Peyer's patch (tissue), 4 donors: Measurements from ENCODE around the gene PARG.

Experiments
- CTCF ChIP-seq, 6 experiments: fragments of 450-650 bp in 4 of 6; fragments of 200-600 bp in 2 of 6; sonication (generic) in 1 of 6; IDR thresholded peaks; one replicate each; pipeline ENCODE4 v1.5.1; 2017 to 2019; ENCODE audit warnings: antibody characterized with exemption in 6 of 6, mild to moderate bottlenecking in 3 of 6, moderate library complexity in 1 of 6
- POLR2A ChIP-seq, 2 donors: fragments of 450-650 bp; IDR thresholded peaks; one replicate each; pipeline ENCODE4 v1.5.1; 2017; ENCODE audit warnings: antibody characterized with exemption in 2 of 2, mild to moderate bottlenecking in 2 of 2, moderate library complexity in 2 of 2

- TF ChIP-seq CTCF (IDR thresholded peaks at IDR 0.05) (no peak), POLR2A (IDR thresholded peaks at IDR 0.05) (no peak)
Measured at GRCh38 chr10:49817845-49818244, 124.0 kb downstream of the PARG start.
